ENCODE data around the gene KRT75. TPM values are rescaled to one million over a fixed set of nuclear protein-coding genes. Genes with fewer than 3 reads are reported as not detected.

KRT75 gene
- total and polyA plus RNA-seq, 2 of the 13 experiments (the other 11 are each of a cell fraction or from before 2014, with no cell fraction given), result not detected

- 0% methylated on average over 1 of the region's 1 CpG for WGBS (ENCODE audit: low lambda C conversion rate)
- in situ Hi-C loops (cut with HindIII; ENCODE audit: extremely low pct_ligation_motif_present, low pct_unique_long_range_greater_than_20kb), result no loop called here
- H3K4me2 ChIP-seq (ENCODE audit: low read depth, low read length), result no peak overlapping the region
- BruUV-seq (replicated peaks), result no TSS peak
- TF ChIP-seq CEBPB (IDR thresholded peaks at IDR 0.05; ENCODE audit: borderline replicate concordance, low read depth, low read length) (peak; percentile 49; the same call in 1 of the 2 replicates), SRSF1 (optimal IDR thresholded peaks at IDR 0.05; ENCODE audit: low read depth, low read length) (no peak), HNRNPUL1 (IDR thresholded peaks at IDR 0.05; ENCODE audit: low read depth, low read length) (no peak)
- intact Hi-C loops (cut with micrococcal nuclease; ENCODE audit: unreplicated experiment), result no loop called here
- H3K27ac ChIP-seq (ENCODE audit: extremely low read length, insufficient read depth, low read length), result no peak overlapping the region
- no peak overlapping the region for H3K9ac ChIP-seq (ENCODE audit: insufficient read depth, low read depth, low read length)
- no peak for FAIRE-seq
- H3K79me2 ChIP-seq (ENCODE audit: insufficient read depth, low read length), result no peaks in the 10 kb centered on the region
- H3K4me3 ChIP-seq (replicated peaks in 1 of 3; ENCODE audit: insufficient read depth in 1 of 3, low read depth in 2 of 3, low read length in 3 of 3), result no peak overlapping the region
- ATAC-seq, result no peak
- H3K27me3 ChIP-seq (ENCODE audit: control insufficient read depth in 1 of 2, insufficient read depth in 2 of 2, low read length in 2 of 2), result peaks cover 0 to 2% of the 10 kb centered on the region in 2 experiments; a peak in 2 of 5 replicates
- CTCF ChIA-PET (ENCODE audit: low intra/inter-chr PET ratio, low total read pairs), result no interaction called here
- no peaks in the 10 kb centered on the region for H4K20me1 ChIP-seq (ENCODE audit: insufficient read depth, low read length)
- H3K9me3 ChIP-seq (ENCODE audit: low read length), result no peaks in the 10 kb centered on the region
- no peak for DNase-seq (ENCODE audit: low spot score)
- H2AFZ ChIP-seq (ENCODE audit: low read length), result no peak overlapping the region
- H3K4me1 ChIP-seq (ENCODE audit: insufficient read depth, low read length), result no peaks in the 10 kb centered on the region
- POLR2A ChIA-PET, result no interaction called here
- no peaks in the 10 kb centered on the region for H3K36me3 ChIP-seq (replicated peaks in 1 of 2; ENCODE audit: control insufficient read depth in 1 of 2, insufficient read depth in 2 of 2, low read length in 2 of 2)
These were observed 21.6 kb upstream of the KRT75 start for GRCh38 chr12:52455821-52456220.

- FAIRE-seq, result no peak
- ATAC-seq, result no peak
These were observed 20.4 kb upstream of the KRT75 start for GRCh38 chr12:52454411-52455201.

More at GRCh38 chr12:52454411-52455201, 20.4 kb upstream of the KRT75 start:
- TF ChIP-seq ERF (CRISPR knock-in tag; IDR thresholded peaks at IDR 0.05), result no peak
- TF ChIP-seq CREB1 (IDR thresholded peaks at IDR 0.05), result peak; percentile 53
- TF ChIP-seq CREB1 (CRISPR knock-in tag; IDR thresholded peaks at IDR 0.05), result no peak
- TF ChIP-seq ZNF75D (CRISPR knock-in tag; IDR thresholded peaks at IDR 0.05; ENCODE audit: borderline replicate concordance), result no peak
- intact Hi-C loops (cut with micrococcal nuclease; ENCODE audit: unreplicated experiment) (no loop called here), in situ Hi-C loops (cut with HindIII; ENCODE audit: extremely low pct_ligation_motif_present, low pct_unique_long_range_greater_than_20kb) (no loop called here)
- H3K27me3 ChIP-seq (ENCODE audit: control insufficient read depth in 1 of 2, insufficient read depth in 2 of 2, low read length in 2 of 2), result peaks cover 0 to 2% of the 10 kb centered on the region in 2 experiments; a peak in 1 of 5 replicates
- no peak overlapping the region for H3K4me3 ChIP-seq (replicated peaks in 1 of 3; ENCODE audit: insufficient read depth in 1 of 3, low read depth in 2 of 3, low read length in 3 of 3)
- DNase-seq (ENCODE audit: low spot score), result no peak
- CTCF ChIA-PET (ENCODE audit: low intra/inter-chr PET ratio, low total read pairs), result no interaction called here
- no peaks in the 10 kb centered on the region for H3K36me3 ChIP-seq (replicated peaks in 1 of 2; ENCODE audit: control insufficient read depth in 1 of 2, insufficient read depth in 2 of 2, low read length in 2 of 2)
- H3K9me3 ChIP-seq (ENCODE audit: low read length), result no peaks in the 10 kb centered on the region
- 1% methylated on average over 3 of the region's 3 CpGs for WGBS (ENCODE audit: low lambda C conversion rate)
- no peaks in the 10 kb centered on the region for H4K20me1 ChIP-seq (ENCODE audit: insufficient read depth, low read length)
- no peak overlapping the region for H3K9ac ChIP-seq (ENCODE audit: insufficient read depth, low read depth, low read length)
- POLR2A ChIA-PET, result no interaction called here
- H3K4me1 ChIP-seq (ENCODE audit: insufficient read depth, low read length), result no peaks in the 10 kb centered on the region
- BruUV-seq (replicated peaks), result no TSS peak
- no peaks in the 10 kb centered on the region for H3K79me2 ChIP-seq (ENCODE audit: insufficient read depth, low read length)
- no peak overlapping the region for H3K4me2 ChIP-seq (ENCODE audit: low read depth, low read length)
- H2AFZ ChIP-seq (ENCODE audit: low read length), result no peak overlapping the region
- H3K27ac ChIP-seq (ENCODE audit: extremely low read length, insufficient read depth, low read length), result no peak overlapping the region
